Endodermal cell (in vitro differentiated cells): ENCODE data around the gene TMEM238. TPM values are rescaled to one million over a fixed set of nuclear protein-coding genes. Genes with fewer than 3 reads are reported as not detected.
"Not testable (repeated sequence)": the region's sequence is repeated elsewhere in the genome, so short reads cannot be mapped to it uniquely, and the experiment has no call there.

ENCODE experiments used
- DNase-seq: peaks from one replicate; pipeline ENCODE4 v3.0.0-alpha.2; 2017
- H3K27ac ChIP-seq: 2 replicates; pipeline ENCODE4 v1.5.1; 2013; ENCODE audit warnings: mild to moderate bottlenecking, low read depth, low read length, moderate library complexity
- H3K27me3 ChIP-seq: 2 replicates; pipeline ENCODE4 v1.6.1; 2013; ENCODE audit warnings: mild to moderate bottlenecking, low read length, moderate library complexity; ENCODE audit not compliant: insufficient read depth, control insufficient read depth, poor library complexity, severe bottlenecking
- H3K36me3 ChIP-seq: 2 replicates; pipeline ENCODE4 v1.7.0; 2013; ENCODE audit warnings: mild to moderate bottlenecking, low read length, moderate library complexity; ENCODE audit not compliant: control insufficient read depth, insufficient read depth
- H3K4me1 ChIP-seq: one replicate; pipeline ENCODE4 v1.7.0; 2013; ENCODE audit warnings: low read length; ENCODE audit not compliant: control insufficient read depth, insufficient read depth
- H3K4me3 ChIP-seq: 2 replicates; pipeline ENCODE4 v1.5.1; 2013; ENCODE audit warnings: mild to moderate bottlenecking, low read length, moderate library complexity
- H3K9ac ChIP-seq: 2 replicates; pipeline ENCODE4 v1.6.1; 2013; ENCODE audit warnings: mild to moderate bottlenecking, low read length, moderate library complexity; ENCODE audit not compliant: poor library complexity, severe bottlenecking; ENCODE audit errors: extremely low read depth
- H3K9me3 ChIP-seq: 2 replicates; pipeline ENCODE4 v1.6.1; 2013; ENCODE audit warnings: mild to moderate bottlenecking, low read length, moderate library complexity; ENCODE audit not compliant: control insufficient read depth
- H3K27ac Mint-ChIP-seq: 2 replicates; pipeline ENCODE4 v1.8.0; 2020; ENCODE audit warnings: mixed read lengths
- H3K27me3 Mint-ChIP-seq: 2 replicates; pipeline ENCODE4 v1.8.0; 2021; ENCODE audit warnings: mild to moderate bottlenecking, mixed read lengths; ENCODE audit not compliant: insufficient read depth
- H3K36me3 Mint-ChIP-seq: 2 replicates; pipeline ENCODE4 v1.8.0; 2020; ENCODE audit warnings: low read depth, mixed read lengths
- H3K4me1 Mint-ChIP-seq: 2 replicates; pipeline ENCODE4 v1.8.0; 2020; ENCODE audit warnings: mixed read lengths
- H3K4me3 Mint-ChIP-seq: 2 replicates; pipeline ENCODE4 v1.8.0; 2020; ENCODE audit warnings: mild to moderate bottlenecking, moderate library complexity, mixed read lengths
- H3K9me3 Mint-ChIP-seq: 2 replicates; pipeline ENCODE4 v1.8.0; 2020; ENCODE audit warnings: mild to moderate bottlenecking, mixed read lengths
- WGBS, 2 experiments: methylation state at CpG; one replicate each; pipeline versions ENCODE4 v1.1.5 to v1.1.7; 2013; ENCODE audit warnings: missing lambda C conversion rate in 2 of 2, mixed read lengths in 1 of 2; ENCODE audit not compliant: insufficient coverage in 1 of 2, insufficient read length in 1 of 2; 5-methylcytosine and 5-hydroxymethylcytosine counted together
- total RNA-seq, 2 donors: library from RNA; stranded (reverse); fragmentation: NEBNext Ultra II Directional in 1 of 2; extraction: Animal tissue kit (Norgen Biotek cat#: 25700) in 1 of 2; gene quantifications; 2 replicates in 1 of 2; 3 replicates in 1 of 2; pipeline ENCODE4 v1.2.1, GENCODE V29; 2021
- TF ChIP-seq, protein P1 (sequence below): fragments of 200-600 bp; sonication (generic); conservative IDR thresholded peaks from 2 replicates; pipeline ENCODE4 v1.5.0; 2021; ENCODE audit warnings: antibody characterized with exemption, mild to moderate bottlenecking

Gene TMEM238
- total RNA-seq, 2 donors from 2014 or later = 3.9 to 4.4 TPM

DNA sequence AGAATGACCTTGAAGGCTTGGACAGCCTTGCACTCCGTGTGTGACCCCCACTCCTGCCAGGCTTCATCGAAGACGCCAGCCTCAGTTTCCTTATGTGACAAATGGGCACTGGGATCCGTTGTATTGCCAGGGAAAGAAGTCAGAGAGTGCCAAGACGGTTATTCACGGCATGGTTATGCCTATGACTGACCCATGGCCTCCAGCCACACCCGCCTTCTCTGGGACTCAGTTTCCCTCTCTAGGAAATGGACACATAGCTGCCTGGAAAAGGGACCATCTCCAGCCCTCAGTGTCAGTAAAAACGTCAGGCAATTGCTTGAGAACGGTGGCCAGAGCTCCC is 24.4 kb upstream of the TMEM238 start:
- WGBS, 2 experiments = 73 to 76% methylated on average over 8 to 9 of the region's 9 CpGs
- H3K9ac ChIP-seq = no peak overlapping the region

DNA sequence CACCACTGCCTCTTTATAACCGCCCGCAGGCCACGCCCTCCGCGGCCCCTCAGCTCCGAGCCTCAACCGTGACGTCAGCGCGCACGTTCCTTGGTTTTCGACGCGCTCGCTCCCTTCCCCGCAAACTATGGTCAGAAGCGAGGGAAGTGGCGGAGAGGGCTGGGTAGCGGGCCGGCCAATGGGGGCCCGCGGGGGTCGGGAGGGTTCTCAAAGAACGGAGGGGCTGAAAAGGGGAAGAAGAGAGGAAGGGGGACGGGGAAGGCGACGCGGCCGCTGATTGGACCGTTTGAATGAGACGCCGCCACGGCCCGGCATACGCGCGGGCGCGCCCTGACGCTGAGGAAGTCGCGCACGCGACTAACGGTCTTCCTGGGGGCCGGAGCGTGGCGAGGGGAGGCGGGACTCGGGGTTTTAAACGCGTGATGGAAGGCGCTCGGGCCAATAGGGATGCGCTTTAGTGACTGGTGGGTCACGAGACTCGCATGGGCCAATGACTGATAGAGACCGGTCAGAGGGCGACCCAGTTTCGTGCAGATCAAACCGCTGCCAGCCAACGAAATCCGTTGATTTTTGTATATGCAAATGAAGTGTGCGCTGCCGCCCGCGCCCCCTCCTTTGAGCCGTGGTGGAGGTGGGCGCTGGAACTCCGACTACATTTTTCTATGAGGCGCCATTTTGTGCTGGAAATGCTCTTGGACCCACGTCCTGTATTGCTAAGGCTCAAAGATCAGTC is 23.9 kb upstream of the TMEM238 start:
- Mint-ChIP-seq H3K4me3 (peak overlapping the region; percentile 79), H3K4me1 (peaks cover 14% of the 10 kb centered on the region), H3K27me3 (peaks cover 29% of the 10 kb centered on the region), H3K9me3 (peaks cover 31% of the 10 kb centered on the region), H3K27ac (peak overlapping the region; percentile 97), H3K36me3 (peaks cover 37% of the 10 kb centered on the region)
- Histone ChIP-seq H3K9ac (peak overlapping the region; percentile 84), H3K36me3 (peaks cover 35% of the 10 kb centered on the region), H3K27me3 (no peaks in the 10 kb centered on the region), H3K4me1 (peaks cover 2% of the 10 kb centered on the region), H3K4me3 (peak overlapping the region; percentile 92), H3K27ac (peak overlapping the region; percentile 98), H3K9me3 (peaks cover 31% of the 10 kb centered on the region)
- TF ChIP-seq, protein P1, sequence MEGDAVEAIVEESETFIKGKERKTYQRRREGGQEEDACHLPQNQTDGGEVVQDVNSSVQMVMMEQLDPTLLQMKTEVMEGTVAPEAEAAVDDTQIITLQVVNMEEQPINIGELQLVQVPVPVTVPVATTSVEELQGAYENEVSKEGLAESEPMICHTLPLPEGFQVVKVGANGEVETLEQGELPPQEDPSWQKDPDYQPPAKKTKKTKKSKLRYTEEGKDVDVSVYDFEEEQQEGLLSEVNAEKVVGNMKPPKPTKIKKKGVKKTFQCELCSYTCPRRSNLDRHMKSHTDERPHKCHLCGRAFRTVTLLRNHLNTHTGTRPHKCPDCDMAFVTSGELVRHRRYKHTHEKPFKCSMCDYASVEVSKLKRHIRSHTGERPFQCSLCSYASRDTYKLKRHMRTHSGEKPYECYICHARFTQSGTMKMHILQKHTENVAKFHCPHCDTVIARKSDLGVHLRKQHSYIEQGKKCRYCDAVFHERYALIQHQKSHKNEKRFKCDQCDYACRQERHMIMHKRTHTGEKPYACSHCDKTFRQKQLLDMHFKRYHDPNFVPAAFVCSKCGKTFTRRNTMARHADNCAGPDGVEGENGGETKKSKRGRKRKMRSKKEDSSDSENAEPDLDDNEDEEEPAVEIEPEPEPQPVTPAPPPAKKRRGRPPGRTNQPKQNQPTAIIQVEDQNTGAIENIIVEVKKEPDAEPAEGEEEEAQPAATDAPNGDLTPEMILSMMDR = no peak
- WGBS, 2 experiments = 1 to 2% methylated on average over 49 to 72 of the region's 72 CpGs
- peak; percentile 98 for DNase-seq

More for the DNA sequence above, 24.4 kb upstream of the TMEM238 start:
- peaks cover 14% of the 10 kb centered on the region for H3K4me1 Mint-ChIP-seq
- no peaks in the 10 kb centered on the region for H3K27me3 ChIP-seq
- peaks cover 31% of the 10 kb centered on the region for H3K9me3 Mint-ChIP-seq
- peaks cover 31% of the 10 kb centered on the region for H3K9me3 ChIP-seq
- peak overlapping the region; percentile 92 for H3K27ac Mint-ChIP-seq
- peak overlapping the region; percentile 79 for H3K4me3 Mint-ChIP-seq
- H3K4me3 ChIP-seq = peak overlapping the region; percentile 78
- DNase-seq = no peak
- peak overlapping the region; percentile 78 for H3K27ac ChIP-seq
- peaks cover 32% of the 10 kb centered on the region for H3K36me3 Mint-ChIP-seq
- H3K4me1 ChIP-seq = peaks cover 2% of the 10 kb centered on the region
- TF ChIP-seq, protein P1 = no peak
- peaks cover 31% of the 10 kb centered on the region for H3K27me3 Mint-ChIP-seq
- H3K36me3 ChIP-seq = peaks cover 30% of the 10 kb centered on the region

DNA sequence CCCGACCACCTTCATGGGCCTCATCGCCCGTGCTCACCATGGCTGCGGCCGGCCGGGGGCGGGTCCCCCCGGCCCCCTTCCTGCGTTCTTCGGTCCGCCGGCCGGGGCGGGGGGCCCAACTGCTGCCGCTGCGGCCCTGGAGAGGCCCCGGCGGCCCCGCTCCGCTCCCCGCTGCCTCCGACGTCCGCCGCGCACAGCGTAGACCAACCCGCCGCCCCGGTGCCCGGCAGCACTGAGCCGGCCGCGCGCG is 23.4 kb upstream of the TMEM238 start, which contains the start of gene UBE2S:
Gene UBE2S, minus strand, starts transcription at position 239 of the 250 bp plus-strand sequence. Its CDS starts 199 bp downstream, at position 40.
- Mint-ChIP-seq H3K27ac (peak within 1 kb of the TSS; percentile 97), H3K27me3 (peaks cover 29% of the 10 kb centered on the region), H3K4me1 (peaks cover 14% of the 10 kb centered on the region), H3K4me3 (peak within 1 kb of the TSS; percentile 79), H3K36me3 (peaks cover 41% of the 10 kb centered on the region), H3K9me3 (peaks cover 31% of the 10 kb centered on the region)
- Histone ChIP-seq H3K27ac (peak within 1 kb of the TSS; percentile 98), H3K9me3 (peaks cover 31% of the 10 kb centered on the region), H3K4me3 (peak within 1 kb of the TSS; percentile 92), H3K9ac (peak within 1 kb of the TSS; percentile 84), H3K36me3 (peaks cover 40% of the 10 kb centered on the region)
- not testable (repeated sequence) for DNase-seq, H3K27me3 ChIP-seq, H3K4me1 ChIP-seq
- 0 to 15% methylated on average over 4 to 36 of the region's 36 CpGs for WGBS, 2 experiments
